CD4-positive, alpha-beta T cell (primary cell): ENCODE measurements around the gene PUDP. TPM values are rescaled to one million over a fixed set of nuclear protein-coding genes. Genes with fewer than 3 reads are reported as not detected.

Experiments
- ATAC-seq: fragments of 200-7000 bp; cut with Tn5 transposase; one replicate; pipeline ENCODE4 v1.10.0; 2022; ENCODE audit warnings: mild to moderate bottlenecking; ENCODE audit not compliant: poor library complexity
- CTCF ChIA-PET: fragments of 350-600 bp; sonication (Branson Sonifier 250); formaldehyde crosslinking; loops from one replicate; lab custom pipeline; 2021; ENCODE audit warnings: antibody characterized with exemption, inconsistent platforms; lab: Charles Lee
- POLR2A ChIA-PET: fragments of 350-600 bp; sonication (Branson Sonifier 250); formaldehyde crosslinking; loops from one replicate; lab custom pipeline; 2021; ENCODE audit warnings: antibody characterized with exemption, inconsistent platforms; lab: Charles Lee
- DNase-seq, 14 experiments: peaks; one replicate each; pipeline ENCODE4 v3.0.0-alpha.2; 2013 to 2020; ENCODE audit warnings: mixed read lengths in 2 of 14
- H3K27ac ChIP-seq, 2 donors: one replicate each; pipeline versions ENCODE4 v1.5.1 to v1.7.0; 2013; ENCODE audit warnings: low read length in 2 of 2, low read depth in 1 of 2, mild to moderate bottlenecking in 1 of 2
- H3K27me3 ChIP-seq, 2 experiments: 1 replicate in 1 of 2; 2 replicates in 1 of 2; pipeline versions ENCODE4 v1.6.1 to v1.7.0; 2013; ENCODE audit warnings: low read length in 2 of 2, control low read depth in 1 of 2, mild to moderate bottlenecking in 1 of 2, moderate library complexity in 1 of 2; ENCODE audit not compliant: insufficient read depth in 2 of 2, control insufficient read depth in 1 of 2
- H3K36me3 ChIP-seq: one replicate; pipeline ENCODE4 v1.6.1; 2013; ENCODE audit warnings: low read length, control low read depth; ENCODE audit not compliant: insufficient read depth
- H3K4me1 ChIP-seq: one replicate; pipeline ENCODE4 v1.6.1; 2013; ENCODE audit warnings: low read length, control low read depth; ENCODE audit not compliant: insufficient read depth
- H3K4me3 ChIP-seq: one replicate; pipeline ENCODE4 v1.5.1; 2013; ENCODE audit warnings: mild to moderate bottlenecking, low read length, moderate library complexity
- H3K9me3 ChIP-seq, 2 experiments: 1 replicate in 1 of 2; 2 replicates in 1 of 2; pipeline versions ENCODE4 v1.6.1 to v1.7.0; 2013; ENCODE audit warnings: low read length in 2 of 2, mild to moderate bottlenecking in 2 of 2, control low read depth in 1 of 2, moderate library complexity in 1 of 2; ENCODE audit not compliant: control insufficient read depth in 1 of 2, insufficient read depth in 1 of 2
- H3K27ac Mint-ChIP-seq: one replicate; pipeline ENCODE4 v1.8.0; 2020; ENCODE audit warnings: mixed read lengths
- H3K27me3 Mint-ChIP-seq: one replicate; pipeline ENCODE4 v1.8.0; 2021; ENCODE audit warnings: mixed read lengths
- H3K36me3 Mint-ChIP-seq: one replicate; pipeline ENCODE4 v1.8.0; 2021; ENCODE audit warnings: low read depth, mixed read lengths
- H3K4me1 Mint-ChIP-seq: one replicate; pipeline ENCODE4 v1.8.0; 2021; ENCODE audit warnings: low read depth, mixed read lengths
- H3K4me3 Mint-ChIP-seq: one replicate; pipeline ENCODE4 v1.8.0; 2020; ENCODE audit warnings: mild to moderate bottlenecking, mixed read lengths
- H3K9me3 Mint-ChIP-seq: one replicate; pipeline ENCODE4 v1.8.0; 2020; ENCODE audit warnings: mixed read lengths
- CTCF ChIP-seq: fragments of 200-600 bp; IDR thresholded peaks from one replicate; pipeline ENCODE4 v1.8.0; 2022; ENCODE audit warnings: antibody characterized with exemption, mild to moderate bottlenecking
- intact Hi-C, 2 experiments: fragments of 100-400 bp; cut with DNase I in 1 of 2; cut with micrococcal nuclease in 1 of 2; formaldehyde crosslinking; loops; one replicate each; pipeline versions ENCODE4 v1.15.1 to v1.9.0; 2023 to 2025; cut with DNase I, micrococcal nuclease
- total RNA-seq, 174 experiments: library from RNA in 2 of 174; stranded (reverse) in 2 of 174; gene quantifications; one replicate each; pipeline ENCODE4 v1.2.3 and lab custom pipeline; 2021 to 2026

Gene PUDP
- total RNA-seq, 2 experiments from 2014 or later = 3.2 to 3.5 TPM

- Histone ChIP-seq H3K9me3 (no peaks in the 10 kb centered on the region), H3K27me3 (no peaks in the 10 kb centered on the region), H3K4me3 (no peak overlapping the region), H3K36me3 (no peaks in the 10 kb centered on the region), H3K4me1 (peaks cover 40% of the 10 kb centered on the region), H3K27ac (no peak overlapping the region)
- Mint-ChIP-seq H3K9me3 (no peaks in the 10 kb centered on the region), H3K36me3 (no peaks in the 10 kb centered on the region), H3K27me3 (no peaks in the 10 kb centered on the region), H3K4me1 (peaks cover 65% of the 10 kb centered on the region), H3K4me3 (no peak overlapping the region), H3K27ac (peak overlapping the region; percentile 77)
- DNase-seq (no peak), ATAC-seq (no peak)
- CTCF ChIA-PET = no interaction called here
- no peak for TF ChIP-seq CTCF
- intact Hi-C loops = loop anchor here (5.0 kb wide), 3 partner anchors 57 to 1063 kb away; no protein-coding TSS in a partner anchor
- POLR2A ChIA-PET = no interaction called here
These were observed 63.1 kb downstream of the PUDP start for GRCh38 chrX:7084841-7085240.

GRCh38 chrX:7083468-7084396, 64.2 kb downstream of the PUDP start:
- peak in 12 of 14 experiments; percentile 14 to 81 (median 50) for DNase-seq
- ChIA-PET CTCF (no interaction called here), POLR2A (interaction anchor here (0.6 to 1.1 kb wide), 3 partner anchors 9 to 435 kb away, joined by 3 to 4 read pairs (median 4); no protein-coding TSS in a partner anchor)
- Mint-ChIP-seq H3K27ac (peak overlapping the region; percentile 77), H3K36me3 (no peaks in the 10 kb centered on the region), H3K4me3 (peak overlapping the region; percentile 72), H3K9me3 (no peaks in the 10 kb centered on the region), H3K27me3 (no peaks in the 10 kb centered on the region), H3K4me1 (peaks cover 56% of the 10 kb centered on the region)
- Histone ChIP-seq H3K9me3 (no peaks in the 10 kb centered on the region), H3K4me1 (peaks cover 33% of the 10 kb centered on the region), H3K36me3 (no peaks in the 10 kb centered on the region), H3K4me3 (no peak overlapping the region), H3K27ac (peak overlapping the region in 1 of 2 donors; percentile 46), H3K27me3 (no peaks in the 10 kb centered on the region)
- no peak for TF ChIP-seq CTCF
- ATAC-seq = peak; percentile 91
- intact Hi-C loops = loop anchor here in 1 of 2 experiments (5.0 kb wide), 1 partner anchor 281 kb away; no protein-coding TSS in a partner anchor

- Histone ChIP-seq H3K9me3 (no peaks in the 10 kb centered on the region), H3K4me1 (peaks cover 33% of the 10 kb centered on the region), H3K4me3 (no peak overlapping the region), H3K27me3 (no peaks in the 10 kb centered on the region), H3K27ac (peak overlapping the region; percentile 15 to 46), H3K36me3 (no peaks in the 10 kb centered on the region)
- no peak for TF ChIP-seq CTCF
- ChIA-PET POLR2A (no interaction called here), CTCF (no interaction called here)
- H3K27me3 Mint-ChIP-seq = no peaks in the 10 kb centered on the region
- peaks cover 49% of the 10 kb centered on the region for H3K4me1 Mint-ChIP-seq
- DNase-seq (no peak), ATAC-seq (no peak)
- intact Hi-C loops = loop anchor here in 1 of 2 experiments (5.0 kb wide), 1 partner anchor 281 kb away; no protein-coding TSS in a partner anchor
- H3K9me3 Mint-ChIP-seq = no peaks in the 10 kb centered on the region
- peak overlapping the region; percentile 72 for H3K4me3 Mint-ChIP-seq
- no peaks in the 10 kb centered on the region for H3K36me3 Mint-ChIP-seq
- H3K27ac Mint-ChIP-seq = peak overlapping the region; percentile 77
These were observed 64.9 kb downstream of the PUDP start for GRCh38 chrX:7083021-7083420.
